Right atrium auricular region (tissue), 2 donors: ENCODE measurements around the gene MYCBP. TPM values are rescaled to one million over a fixed set of nuclear protein-coding genes. Genes with fewer than 3 reads are reported as not detected.

Experiments used
- DNase-seq: peaks from one replicate; pipeline ENCODE4 v3.0.0-alpha.2; 2019; ENCODE audit warnings: low spot score
- H3K27ac ChIP-seq, 2 donors: fragments of 200-600 bp; sonication (generic); 1 replicate in 1 of 2; 2 replicates in 1 of 2; pipeline ENCODE4 v1.5.1; 2016 to 2019
- H3K27me3 ChIP-seq, 2 donors: fragments of 200-600 bp; sonication (generic); one replicate each; pipeline versions ENCODE4 v1.5.1 to v1.6.0; 2017 to 2019
- H3K36me3 ChIP-seq: fragments of 200-600 bp; sonication (generic); one replicate; pipeline ENCODE4 v1.5.1; 2016
- H3K4me1 ChIP-seq, 2 donors: fragments of 200-600 bp; sonication (generic); one replicate each; pipeline versions ENCODE4 v1.5.1 to v1.6.0; 2017 to 2019
- H3K4me3 ChIP-seq, 2 donors: fragments of 200-600 bp; sonication (generic); 1 replicate in 1 of 2; 2 replicates in 1 of 2; pipeline ENCODE4 v1.5.1; 2017 to 2019; ENCODE audit warnings: mild to moderate bottlenecking in 1 of 2, moderate library complexity in 1 of 2
- H3K9me3 ChIP-seq, 2 donors: fragments of 200-600 bp; sonication (generic); one replicate each; pipeline ENCODE4 v1.5.1; 2019
- CTCF ChIP-seq, 2 donors: fragments of 200-600 bp; sonication (generic); IDR thresholded peaks; one replicate each; pipeline ENCODE4 v1.5.1; 2019; ENCODE audit warnings: antibody characterized with exemption in 2 of 2
- total RNA-seq, 2 donors: library from RNA; depleted of rRNA; stranded (reverse); fragments of >200 nt; gene quantifications; one replicate each; pipeline ENCODE4 v1.1.0, GENCODE V29; 2016

MYCBP gene
- total RNA-seq, 2 donors from 2014 or later, result 5.6 to 9.4 TPM

DNA sequence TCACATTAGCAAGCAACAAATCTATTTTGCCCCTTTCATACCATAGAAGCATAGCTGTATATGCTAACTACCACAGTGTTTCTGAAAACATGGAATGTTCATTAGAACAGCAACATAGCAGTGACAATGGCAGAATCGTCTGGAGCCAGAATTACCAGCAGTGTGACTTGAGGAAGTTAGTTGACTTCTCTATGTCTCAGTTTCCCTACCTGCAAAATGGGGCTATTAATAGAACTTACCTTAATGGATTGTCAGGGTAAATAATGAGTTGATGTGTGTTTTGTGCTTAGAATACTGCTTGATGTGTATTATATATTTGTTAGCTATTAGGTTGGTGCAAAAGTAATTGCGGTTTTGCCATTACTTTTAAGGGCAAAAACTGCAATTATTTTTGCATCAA lies 23.0 kb upstream of the MYCBP start:
- H3K27ac ChIP-seq, result no peak overlapping the region
- H3K36me3 ChIP-seq, result no peaks in the 10 kb centered on the region
- H3K4me1 ChIP-seq, result peaks cover 0 to 6% of the 10 kb centered on the region in 2 donors
- DNase-seq, result no peak
- no peak for TF ChIP-seq CTCF (IDR thresholded peaks at IDR 0.05)
- H3K4me3 ChIP-seq, result no peak overlapping the region
- H3K9me3 ChIP-seq, result no peaks in the 10 kb centered on the region
- no peaks in the 10 kb centered on the region for H3K27me3 ChIP-seq

DNA sequence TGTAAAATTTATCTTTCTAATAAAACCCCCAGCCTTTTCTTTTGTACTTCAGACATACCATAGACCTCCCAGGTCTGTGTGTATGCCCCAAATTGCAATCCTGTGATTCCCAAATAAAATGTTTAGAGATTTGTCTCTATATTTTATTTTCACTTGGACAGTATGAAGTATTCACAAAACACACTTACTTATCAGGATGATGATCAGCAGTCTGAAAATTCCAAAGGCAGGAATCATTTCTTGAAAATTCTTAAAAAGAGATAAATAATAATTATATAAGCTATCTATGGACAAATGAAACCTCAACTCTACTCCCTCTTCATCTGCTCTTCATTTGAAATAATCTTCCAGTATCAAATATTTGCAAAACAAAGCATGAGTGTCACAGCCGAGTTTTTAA lies 19.8 kb upstream of the MYCBP start:
- H3K27ac ChIP-seq, result no peak overlapping the region
- no peak for TF ChIP-seq CTCF (IDR thresholded peaks at IDR 0.05)

GRCh38 chr1:38891753-38892152 lies 18.6 kb upstream of the MYCBP start:
- DNase-seq, result no peak
- no peak overlapping the region for H3K4me3 ChIP-seq
- no peak for TF ChIP-seq CTCF (IDR thresholded peaks at IDR 0.05)
- H3K27ac ChIP-seq, result no peak overlapping the region
- H3K27me3 ChIP-seq, result no peaks in the 10 kb centered on the region
- no peaks in the 10 kb centered on the region for H3K9me3 ChIP-seq
- no peaks in the 10 kb centered on the region for H3K4me1 ChIP-seq
- no peaks in the 10 kb centered on the region for H3K36me3 ChIP-seq

More for the DNA sequence above, 19.8 kb upstream of the MYCBP start:
- Histone ChIP-seq H3K4me3 (no peak overlapping the region), H3K36me3 (no peaks in the 10 kb centered on the region), H3K4me1 (no peaks in the 10 kb centered on the region), H3K9me3 (no peaks in the 10 kb centered on the region), H3K27me3 (no peaks in the 10 kb centered on the region)
- DNase-seq, result no peak

DNA sequence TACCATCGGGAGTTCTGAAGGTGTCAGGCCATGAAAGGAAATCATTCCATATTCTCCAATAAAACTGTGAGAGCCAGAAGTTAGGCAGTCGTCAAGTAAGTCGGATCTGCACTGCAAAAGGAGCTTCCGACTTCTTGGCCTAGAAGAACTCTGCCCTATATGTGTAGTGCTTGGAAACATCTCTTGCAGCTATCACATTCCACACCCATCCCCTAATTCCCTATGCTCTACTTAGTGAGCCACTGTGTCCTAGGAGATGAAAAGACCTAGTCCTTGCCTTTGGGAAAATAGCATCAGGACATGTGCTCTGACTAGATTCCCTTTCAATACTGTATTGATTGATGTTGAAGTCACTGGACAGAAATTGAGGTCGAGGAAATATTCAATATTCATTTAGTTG lies 16.4 kb upstream of the MYCBP start:
- H3K4me1 ChIP-seq, result no peaks in the 10 kb centered on the region
- H3K27ac ChIP-seq, result no peak overlapping the region
- H3K4me3 ChIP-seq, result no peak overlapping the region
- H3K27me3 ChIP-seq, result no peaks in the 10 kb centered on the region
- no peak for TF ChIP-seq CTCF (IDR thresholded peaks at IDR 0.05)
- no peaks in the 10 kb centered on the region for H3K36me3 ChIP-seq
- no peak for DNase-seq
- no peaks in the 10 kb centered on the region for H3K9me3 ChIP-seq

DNA sequence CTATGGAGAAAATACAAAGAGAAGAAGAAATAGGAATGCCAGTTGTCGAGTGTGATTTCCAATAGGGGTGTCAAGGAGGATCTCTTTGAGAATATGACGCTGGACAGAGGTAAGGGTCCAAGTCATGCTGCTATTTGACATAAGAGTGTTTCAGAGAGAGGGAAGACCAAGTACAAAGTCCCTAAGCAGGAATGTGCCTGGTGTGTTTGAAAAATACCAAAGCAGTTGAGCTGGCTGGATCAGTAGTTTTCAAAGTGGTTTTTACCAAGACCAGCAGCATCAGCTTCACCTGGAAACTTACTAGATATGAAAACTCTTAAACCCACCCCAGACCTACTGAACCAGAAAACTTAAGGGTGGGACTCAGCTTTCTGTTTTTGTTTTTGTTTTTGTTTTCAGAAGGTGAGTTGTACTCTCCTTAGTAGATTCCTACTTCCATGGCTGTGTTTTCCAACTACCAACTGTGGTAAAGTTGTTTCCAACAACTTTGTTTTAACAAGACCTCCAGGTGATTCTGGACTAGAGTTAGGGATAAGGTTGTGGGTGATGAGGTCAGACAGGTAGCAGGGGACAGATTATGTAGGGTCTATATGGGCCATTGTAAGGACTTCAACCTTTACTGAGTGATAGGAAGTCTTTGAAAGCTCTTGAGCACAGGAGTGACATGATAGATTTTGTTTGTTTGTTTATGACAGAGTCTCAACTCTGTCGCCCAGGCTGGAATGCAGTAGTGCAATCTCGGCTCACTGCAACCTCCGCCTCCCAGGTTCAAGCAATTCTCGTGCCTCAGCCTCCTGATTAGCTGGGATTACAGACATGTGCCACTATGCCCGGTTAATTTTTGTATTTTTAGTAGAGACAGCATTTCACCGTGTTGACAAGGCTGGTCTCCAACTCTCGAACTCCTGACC lies 15.5 kb upstream of the MYCBP start:
- Histone ChIP-seq H3K4me3 (no peak overlapping the region), H3K36me3 (no peaks in the 10 kb centered on the region)
- DNase-seq, result no peak

More for the DNA sequence above, 15.5 kb upstream of the MYCBP start:
- Histone ChIP-seq H3K27me3 (no peaks in the 10 kb centered on the region), H3K9me3 (no peaks in the 10 kb centered on the region), H3K27ac (no peak overlapping the region), H3K4me1 (no peaks in the 10 kb centered on the region)
- no peak for TF ChIP-seq CTCF (IDR thresholded peaks at IDR 0.05)
